SU-DHL-6 (cell line): ENCODE measurements around the gene ZNF75A.

ENCODE experiments used
- EZH2phosphoT487 ChIP-seq: fragments of 200-600 bp; sonication (generic), shearing (Covaris generic); conservative IDR thresholded peaks from 2 replicates; pipeline ENCODE4 v1.6.1; 2018; ENCODE audit warnings: mild to moderate bottlenecking, antibody characterized with exemption, low read length, moderate library complexity, mixed read lengths
- TF ChIP-seq, protein P1 (sequence below): fragments of 200-600 bp; sonication (generic); IDR thresholded peaks from one replicate; pipeline ENCODE4 v1.5.1; 2017; ENCODE audit warnings: antibody characterized with exemption, mild to moderate bottlenecking, low read length, moderate library complexity; ENCODE audit not compliant: insufficient read depth, poor library complexity, severe bottlenecking

- TF ChIP-seq, protein P1, sequence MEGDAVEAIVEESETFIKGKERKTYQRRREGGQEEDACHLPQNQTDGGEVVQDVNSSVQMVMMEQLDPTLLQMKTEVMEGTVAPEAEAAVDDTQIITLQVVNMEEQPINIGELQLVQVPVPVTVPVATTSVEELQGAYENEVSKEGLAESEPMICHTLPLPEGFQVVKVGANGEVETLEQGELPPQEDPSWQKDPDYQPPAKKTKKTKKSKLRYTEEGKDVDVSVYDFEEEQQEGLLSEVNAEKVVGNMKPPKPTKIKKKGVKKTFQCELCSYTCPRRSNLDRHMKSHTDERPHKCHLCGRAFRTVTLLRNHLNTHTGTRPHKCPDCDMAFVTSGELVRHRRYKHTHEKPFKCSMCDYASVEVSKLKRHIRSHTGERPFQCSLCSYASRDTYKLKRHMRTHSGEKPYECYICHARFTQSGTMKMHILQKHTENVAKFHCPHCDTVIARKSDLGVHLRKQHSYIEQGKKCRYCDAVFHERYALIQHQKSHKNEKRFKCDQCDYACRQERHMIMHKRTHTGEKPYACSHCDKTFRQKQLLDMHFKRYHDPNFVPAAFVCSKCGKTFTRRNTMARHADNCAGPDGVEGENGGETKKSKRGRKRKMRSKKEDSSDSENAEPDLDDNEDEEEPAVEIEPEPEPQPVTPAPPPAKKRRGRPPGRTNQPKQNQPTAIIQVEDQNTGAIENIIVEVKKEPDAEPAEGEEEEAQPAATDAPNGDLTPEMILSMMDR = no peak
- TF ChIP-seq EZH2phosphoT487 = no peak
Measured at GRCh38 chr16:3274490-3274889, 30.8 kb upstream of the ZNF75A start.
